GM21360 (cell line): Measurements from ENCODE around the gene ANO2.

Source experiments
- ATAC-seq: cut with Tn5 transposase; IDR thresholded peaks from one replicate; pipeline ENCODE4 v1.9.1; 2021; ENCODE audit warnings: mild to moderate bottlenecking, moderate library complexity; ENCODE audit not compliant: unreplicated experiment

The ANO2 gene

GRCh38 chr12:5783289-5783920, 161.7 kb downstream of the ANO2 start:
- no peak for ATAC-seq

- no peak for ATAC-seq
Measured at GRCh38 chr12:5780536-5780935, 164.5 kb downstream of the ANO2 start.

GRCh38 chr12:5779401-5779800, 165.7 kb downstream of the ANO2 start:
- no peak for ATAC-seq

GRCh38 chr12:5778821-5779220, 166.2 kb downstream of the ANO2 start:
- ATAC-seq, result no peak

- ATAC-seq, result no peak
Measured at GRCh38 chr12:5777451-5777850, 167.6 kb downstream of the ANO2 start.

GRCh38 chr12:5776091-5776490, 169.0 kb downstream of the ANO2 start:
- no peak for ATAC-seq

- no peak for ATAC-seq
Measured at GRCh38 chr12:5773550-5773949, 171.5 kb downstream of the ANO2 start.

GRCh38 chr12:5771756-5772155, 173.3 kb downstream of the ANO2 start:
- no peak for ATAC-seq

- no peak for ATAC-seq
Measured at GRCh38 chr12:5770727-5771126, 174.3 kb downstream of the ANO2 start.

- no peak for ATAC-seq
Measured at GRCh38 chr12:5768581-5769196, 176.4 kb downstream of the ANO2 start.

- ATAC-seq, result no peak
Measured at GRCh38 chr12:5768171-5768570, 176.9 kb downstream of the ANO2 start.

- ATAC-seq, result no peak
Measured at GRCh38 chr12:5758347-5758746, 186.7 kb downstream of the ANO2 start.

GRCh38 chr12:5756338-5756842, 188.7 kb downstream of the ANO2 start:
- ATAC-seq, result no peak

GRCh38 chr12:5748027-5748426, 197.0 kb downstream of the ANO2 start:
- no peak for ATAC-seq

- no peak for ATAC-seq
Measured at GRCh38 chr12:5746917-5747316, 198.1 kb downstream of the ANO2 start.

- no peak for ATAC-seq
Measured at GRCh38 chr12:5746036-5746908, 198.8 kb downstream of the ANO2 start.

- no peak for ATAC-seq
Measured at GRCh38 chr12:5745251-5745888, 199.7 kb downstream of the ANO2 start.

- no peak for ATAC-seq
Measured at GRCh38 chr12:5742258-5742657, 202.8 kb downstream of the ANO2 start.

- no peak for ATAC-seq
Measured at GRCh38 chr12:5739917-5740316, 205.1 kb downstream of the ANO2 start.

- ATAC-seq, result no peak
Measured at GRCh38 chr12:5737778-5738177, 207.3 kb downstream of the ANO2 start.

- no peak for ATAC-seq
Measured at GRCh38 chr12:5736527-5736926, 208.5 kb downstream of the ANO2 start.
